IMR-90 (cell line): ENCODE results near the gene VPS50.
A peak's percentile ranks its signal among the peaks of the same experiment; 100 is the strongest.

Experiments
- MAFK ChIP-seq: IDR thresholded peaks from 2 replicates; pipeline ENCODE4 v1.6.1; 2012; ENCODE audit warnings: low read depth, low read length, improper control_type of control experiment
- MXI1 ChIP-seq: IDR thresholded peaks from 2 replicates; pipeline ENCODE4 v1.6.1; 2012; ENCODE audit warnings: low read depth, mild to moderate bottlenecking, low read length, moderate library complexity, borderline replicate concordance
- RFX5 ChIP-seq: IDR thresholded peaks from 2 replicates; pipeline ENCODE4 v1.8.0; 2012; ENCODE audit warnings: low read depth, mild to moderate bottlenecking, low read length, moderate library complexity

- TF ChIP-seq RFX5 (no peak), MXI1 (peak; percentile 56; the same call in 1 of the 2 replicates), MAFK (peak; percentile 83)
Observed at GRCh38 chr7:93307131-93307660, 75.0 kb downstream of the VPS50 start.
